Measurements from ENCODE around the gene NOL3. TPM values are rescaled to one million over a fixed set of nuclear protein-coding genes. Genes with fewer than 3 reads are reported as not detected.
A peak's percentile ranks its signal among the peaks of the same experiment; 100 is the strongest.

Gene NOL3
- total and polyA plus RNA-seq, 8 donors: 15.2 to 119 (median 22.7) TPM

DNA sequence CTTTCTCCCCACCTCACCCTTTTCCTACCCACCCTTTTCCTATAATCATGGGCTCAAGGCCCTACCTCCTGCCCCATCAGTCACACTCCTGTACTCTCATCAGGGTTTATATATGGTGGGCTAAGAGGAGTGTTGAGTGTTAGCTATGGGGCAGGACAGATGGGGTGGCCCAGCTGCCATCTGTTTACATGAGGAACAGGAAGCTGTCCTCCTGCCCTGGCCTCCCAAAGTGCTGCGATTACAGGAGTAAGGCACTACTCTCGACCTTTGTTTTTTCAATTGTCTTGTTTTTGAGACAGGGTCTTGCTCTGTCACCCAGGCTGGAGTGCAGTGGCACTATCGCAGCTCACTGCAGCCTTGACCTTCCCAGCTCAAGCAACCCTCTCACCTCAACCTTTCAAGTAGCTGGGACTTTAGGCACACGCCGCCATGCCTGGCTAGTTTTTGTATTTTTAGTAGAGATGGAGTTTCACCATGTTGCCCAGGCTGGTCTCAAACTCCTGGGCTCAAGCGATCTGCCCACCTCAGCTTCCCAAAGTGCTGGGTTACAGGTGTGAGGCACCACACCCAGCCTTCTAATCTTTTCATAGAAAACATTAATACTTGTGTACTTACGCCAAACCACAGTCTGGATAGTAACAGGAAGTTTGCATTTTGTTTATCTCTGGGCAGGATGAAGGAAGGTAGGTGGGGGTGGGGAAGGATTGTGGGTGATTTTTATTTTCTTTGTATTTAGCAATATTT, 12.3 kb upstream of the NOL3 start:
- 74 to 83% methylated on average over 7 of the region's 7 CpGs for WGBS, 2 donors
- ATAC-seq (no peak), FAIRE-seq (no peak), DNase-seq (no peak)
- H3K4me1 ChIP-seq: peaks cover 0 to 23% (median 3%) of the 10 kb centered on the region in 3 donors
- peak overlapping the region in 1 of 4 donors; percentile 37 for H3K27ac ChIP-seq
- no peak overlapping the region for H3K4me3 ChIP-seq
- no peaks in the 10 kb centered on the region for H3K36me3 ChIP-seq
- intact Hi-C loops (cut with DNase I): loop anchor here in 2 of 3 donors (5.0 to 10.0 kb wide), 2 partner anchors 141 to 183 kb away; no protein-coding TSS in a partner anchor
- TF ChIP-seq, protein P1, sequence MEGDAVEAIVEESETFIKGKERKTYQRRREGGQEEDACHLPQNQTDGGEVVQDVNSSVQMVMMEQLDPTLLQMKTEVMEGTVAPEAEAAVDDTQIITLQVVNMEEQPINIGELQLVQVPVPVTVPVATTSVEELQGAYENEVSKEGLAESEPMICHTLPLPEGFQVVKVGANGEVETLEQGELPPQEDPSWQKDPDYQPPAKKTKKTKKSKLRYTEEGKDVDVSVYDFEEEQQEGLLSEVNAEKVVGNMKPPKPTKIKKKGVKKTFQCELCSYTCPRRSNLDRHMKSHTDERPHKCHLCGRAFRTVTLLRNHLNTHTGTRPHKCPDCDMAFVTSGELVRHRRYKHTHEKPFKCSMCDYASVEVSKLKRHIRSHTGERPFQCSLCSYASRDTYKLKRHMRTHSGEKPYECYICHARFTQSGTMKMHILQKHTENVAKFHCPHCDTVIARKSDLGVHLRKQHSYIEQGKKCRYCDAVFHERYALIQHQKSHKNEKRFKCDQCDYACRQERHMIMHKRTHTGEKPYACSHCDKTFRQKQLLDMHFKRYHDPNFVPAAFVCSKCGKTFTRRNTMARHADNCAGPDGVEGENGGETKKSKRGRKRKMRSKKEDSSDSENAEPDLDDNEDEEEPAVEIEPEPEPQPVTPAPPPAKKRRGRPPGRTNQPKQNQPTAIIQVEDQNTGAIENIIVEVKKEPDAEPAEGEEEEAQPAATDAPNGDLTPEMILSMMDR (IDR thresholded peaks at IDR 0.05): no peak
- H3K27me3 ChIP-seq: no peaks in the 10 kb centered on the region
- no peaks in the 10 kb centered on the region for H3K9me3 ChIP-seq

DNA sequence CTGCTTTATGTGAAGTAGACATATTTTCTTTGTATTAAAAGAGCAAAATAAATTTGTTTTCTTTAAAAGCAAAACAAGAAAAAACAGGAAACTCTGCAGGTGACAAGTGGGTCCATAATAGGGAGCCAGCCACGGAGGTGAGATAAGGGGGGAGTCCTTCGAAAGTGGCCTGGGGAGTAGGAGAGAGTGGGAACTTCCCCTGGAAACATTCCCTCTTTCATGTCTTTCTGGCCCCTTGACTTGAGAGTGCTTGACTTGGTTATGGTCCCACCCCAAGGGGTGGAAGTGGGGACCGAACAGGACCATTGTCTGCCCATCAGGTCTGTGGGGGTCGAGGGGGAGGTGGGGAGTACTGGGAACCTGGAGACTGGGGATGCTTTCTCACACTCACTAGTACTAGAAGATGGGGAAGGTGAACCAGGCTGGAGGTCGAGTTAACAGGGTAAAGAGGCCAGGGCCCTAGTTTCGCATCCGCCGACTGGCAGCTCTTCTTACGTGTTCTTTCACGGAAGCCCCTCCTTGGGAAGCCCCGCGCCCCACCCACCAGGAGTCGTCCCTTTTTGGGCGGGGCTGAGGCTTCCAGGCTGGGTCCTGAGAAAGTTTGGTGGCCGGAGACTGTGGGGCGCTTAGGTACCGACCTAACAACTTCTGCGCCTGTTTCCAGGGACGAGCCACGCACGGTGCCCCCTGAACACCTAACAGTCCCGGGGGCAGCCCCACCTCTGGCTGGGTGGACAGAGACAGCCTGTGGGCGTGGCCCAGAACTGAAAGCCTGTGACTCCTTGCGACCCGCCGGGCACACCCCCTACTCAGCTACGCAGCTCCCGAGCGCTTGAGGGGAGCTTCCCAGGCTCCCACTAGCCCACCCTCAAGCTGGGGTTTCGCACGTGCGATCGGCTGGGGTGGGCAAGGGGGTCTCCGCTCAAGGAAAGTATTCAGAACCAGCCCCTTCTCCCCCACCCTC, 11.4 kb upstream of the NOL3 start:
- FAIRE-seq: no peak
- H3K4me1 ChIP-seq: peaks cover 3 to 23% (median 4%) of the 10 kb centered on the region in 3 donors

DNA sequence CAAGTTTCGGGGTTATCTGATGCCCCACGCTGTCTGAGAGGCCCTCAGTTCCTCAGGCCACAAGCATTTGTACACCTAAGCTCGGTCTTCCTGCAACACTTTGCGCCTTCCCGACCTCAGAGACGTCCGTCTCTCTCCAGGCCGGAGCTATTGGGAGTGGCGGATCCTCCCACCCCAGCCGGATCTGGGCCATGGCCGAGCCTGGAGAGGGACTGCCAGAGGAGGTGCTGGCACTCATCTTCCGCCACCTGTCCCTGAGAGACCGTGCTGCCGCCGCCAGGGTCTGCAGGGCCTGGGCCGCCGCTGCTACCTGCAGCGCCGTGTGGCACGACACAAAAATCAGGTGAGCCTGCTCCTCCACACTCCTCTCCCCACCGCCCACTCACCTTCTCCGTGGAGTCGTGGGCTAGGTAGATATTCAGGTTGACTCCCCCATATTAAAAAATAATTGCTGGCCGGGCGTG, 8.7 kb upstream of the NOL3 start:
- Histone ChIP-seq H3K4me3 (no peak overlapping the region), H3K9me3 (no peaks in the 10 kb centered on the region), H3K27ac (no peak overlapping the region), H3K27me3 (no peaks in the 10 kb centered on the region), H3K4me1 (peaks cover 0 to 23% (median 5%) of the 10 kb centered on the region in 3 donors), H3K36me3 (no peaks in the 10 kb centered on the region)
- intact Hi-C loops (cut with DNase I): loop anchor here in 1 of 3 donors (10.0 kb wide), 1 partner anchor 187 kb away; no protein-coding TSS in a partner anchor
- FAIRE-seq (no peak), ATAC-seq (no peak), DNase-seq (peak in 4 of 6 donors; percentile 24 to 82 (median 54))
- TF ChIP-seq, protein P1 (IDR thresholded peaks at IDR 0.05): no peak
- 64 to 69% methylated on average over 25 of the region's 25 CpGs for WGBS, 2 donors

More for the DNA sequence above, 11.4 kb upstream of the NOL3 start:
- TF ChIP-seq, protein P1 (IDR thresholded peaks at IDR 0.05): no peak
- peak overlapping the region; percentile 53 to 97 (median 96) for H3K4me3 ChIP-seq
- H3K27me3 ChIP-seq: no peaks in the 10 kb centered on the region
- no peaks in the 10 kb centered on the region for H3K9me3 ChIP-seq
- DNase-seq: peak in 5 of 6 donors; percentile 57 to 86 (median 71)
- WGBS, 2 donors: 3 to 5% methylated on average over 34 of the region's 34 CpGs
- H3K27ac ChIP-seq: peak overlapping the region; percentile 73 to 91 (median 84)
- intact Hi-C loops (cut with DNase I): loop anchor here in 2 of 3 donors (5.0 to 10.0 kb wide), 2 partner anchors 142 to 184 kb away; no protein-coding TSS in a partner anchor
- H3K36me3 ChIP-seq: no peaks in the 10 kb centered on the region
- peak in 3 of 4 donors; percentile 11 to 22 (median 19) for ATAC-seq

DNA sequence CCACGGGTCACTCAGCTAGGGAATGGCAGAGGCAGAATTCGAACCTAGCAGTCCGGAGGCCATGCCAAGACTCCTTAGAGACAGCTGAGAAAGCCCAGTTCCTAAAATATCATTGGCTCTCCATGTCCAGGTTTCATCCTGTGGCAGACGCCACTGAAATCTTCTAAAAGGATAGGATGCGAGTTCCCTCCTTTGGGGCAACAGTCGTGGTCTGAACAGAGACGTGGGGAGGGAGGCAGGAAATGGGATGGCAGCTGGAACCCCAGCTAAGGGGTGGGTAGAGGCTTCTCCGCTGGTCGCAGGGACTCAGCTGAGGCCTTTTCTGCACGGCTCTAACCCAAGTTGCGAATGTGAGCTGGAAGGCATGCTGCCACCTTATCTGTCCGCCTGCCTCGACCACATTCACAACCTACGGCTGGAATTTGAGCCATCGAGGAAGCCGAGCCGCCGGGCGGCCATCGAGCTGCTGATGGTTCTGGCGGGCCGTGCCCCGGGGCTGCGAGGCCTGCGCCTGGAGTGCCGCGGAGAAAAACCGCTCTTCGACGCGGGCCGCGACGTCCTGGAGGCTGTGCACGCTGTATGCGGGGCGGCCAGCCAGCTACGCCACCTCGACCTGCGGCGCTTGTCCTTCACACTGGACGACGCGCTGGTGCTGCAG, 7.7 kb upstream of the NOL3 start:
- Histone ChIP-seq H3K27ac (no peak overlapping the region), H3K4me1 (peaks cover 0 to 23% (median 5%) of the 10 kb centered on the region in 3 donors)
- TF ChIP-seq, protein P1 (IDR thresholded peaks at IDR 0.05): no peak

More for the DNA sequence above, 7.7 kb upstream of the NOL3 start:
- WGBS, 2 donors: 60 to 69% methylated on average over 44 of the region's 44 CpGs
- no peaks in the 10 kb centered on the region for H3K9me3 ChIP-seq
- no peak for ATAC-seq
- no peaks in the 10 kb centered on the region for H3K27me3 ChIP-seq
- H3K36me3 ChIP-seq: no peaks in the 10 kb centered on the region
- DNase-seq: peak in 3 of 6 donors; percentile 4 to 61 (median 35)
- intact Hi-C loops (cut with DNase I): loop anchor here in 1 of 3 donors (10.0 kb wide), 1 partner anchor 188 kb away; no protein-coding TSS in a partner anchor
- no peak for FAIRE-seq
- peak overlapping the region in 1 of 4 donors; percentile 27 for H3K4me3 ChIP-seq
